ENCODE results near the gene MRPL21. TPM values are rescaled to one million over a fixed set of nuclear protein-coding genes. Genes with fewer than 3 reads are reported as not detected.
A peak's percentile ranks its signal among the peaks of the same experiment; 100 is the strongest.

MRPL21 gene
- total RNA-seq, 3 donors from 2014 or later, result 49.2 to 78.4 (median 72.6) TPM

- DNase-seq, result no peak
- intact Hi-C loops (cut with DNase I, micrococcal nuclease), result no loop called here
- TF ChIP-seq, protein P1, sequence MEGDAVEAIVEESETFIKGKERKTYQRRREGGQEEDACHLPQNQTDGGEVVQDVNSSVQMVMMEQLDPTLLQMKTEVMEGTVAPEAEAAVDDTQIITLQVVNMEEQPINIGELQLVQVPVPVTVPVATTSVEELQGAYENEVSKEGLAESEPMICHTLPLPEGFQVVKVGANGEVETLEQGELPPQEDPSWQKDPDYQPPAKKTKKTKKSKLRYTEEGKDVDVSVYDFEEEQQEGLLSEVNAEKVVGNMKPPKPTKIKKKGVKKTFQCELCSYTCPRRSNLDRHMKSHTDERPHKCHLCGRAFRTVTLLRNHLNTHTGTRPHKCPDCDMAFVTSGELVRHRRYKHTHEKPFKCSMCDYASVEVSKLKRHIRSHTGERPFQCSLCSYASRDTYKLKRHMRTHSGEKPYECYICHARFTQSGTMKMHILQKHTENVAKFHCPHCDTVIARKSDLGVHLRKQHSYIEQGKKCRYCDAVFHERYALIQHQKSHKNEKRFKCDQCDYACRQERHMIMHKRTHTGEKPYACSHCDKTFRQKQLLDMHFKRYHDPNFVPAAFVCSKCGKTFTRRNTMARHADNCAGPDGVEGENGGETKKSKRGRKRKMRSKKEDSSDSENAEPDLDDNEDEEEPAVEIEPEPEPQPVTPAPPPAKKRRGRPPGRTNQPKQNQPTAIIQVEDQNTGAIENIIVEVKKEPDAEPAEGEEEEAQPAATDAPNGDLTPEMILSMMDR (IDR thresholded peaks at IDR 0.05), result no peak
These were observed 44.9 kb upstream of the MRPL21 start for GRCh38 chr11:68948496-68948895.

DNA sequence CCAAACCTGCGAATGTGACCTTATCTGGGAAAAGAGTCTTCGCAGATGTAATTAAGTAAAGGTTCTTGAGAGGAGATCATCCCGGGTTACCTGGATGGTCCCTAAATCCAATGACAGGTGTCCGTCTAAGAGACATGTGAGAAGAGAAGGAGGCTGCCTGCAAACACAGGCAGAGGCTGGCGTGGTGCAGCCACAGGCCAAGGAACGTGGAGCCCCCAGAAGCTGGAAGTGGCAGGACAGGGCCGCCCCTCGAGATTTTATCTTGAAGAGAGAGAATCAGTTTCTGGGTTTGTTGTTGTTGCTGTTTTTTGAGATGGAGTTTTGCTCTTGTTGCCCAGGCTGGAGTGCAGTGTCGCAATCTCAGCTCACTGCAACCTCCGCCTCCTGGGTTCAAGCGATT, 43.5 kb upstream of the MRPL21 start:
- intact Hi-C loops (cut with DNase I, micrococcal nuclease), result no loop called here
- DNase-seq (no peak), ATAC-seq (no peak)
- no peaks in the 10 kb centered on the region for H3K9me3 ChIP-seq
- no peak overlapping the region for H3K4me3 ChIP-seq
- H3K36me3 ChIP-seq (ENCODE audit: low read depth), result no peaks in the 10 kb centered on the region
- H3K4me1 ChIP-seq (ENCODE audit: low read depth), result peaks cover 12% of the 10 kb centered on the region
- TF ChIP-seq, protein P1 (IDR thresholded peaks at IDR 0.05), result no peak

More at GRCh38 chr11:68948496-68948895, 44.9 kb upstream of the MRPL21 start:
- ATAC-seq, result no peak
- no peaks in the 10 kb centered on the region for H3K36me3 ChIP-seq (ENCODE audit: low read depth)
- peaks cover 3% of the 10 kb centered on the region for H3K4me1 ChIP-seq (ENCODE audit: low read depth)
- no peaks in the 10 kb centered on the region for H3K9me3 ChIP-seq
- H3K4me3 ChIP-seq, result no peak overlapping the region

GRCh38 chr11:68946416-68947090, 42.9 kb upstream of the MRPL21 start:
- ATAC-seq, result peak; percentile 47
- no peak for DNase-seq
- TF ChIP-seq, protein P1 (IDR thresholded peaks at IDR 0.05), result no peak
- intact Hi-C loops (cut with DNase I, micrococcal nuclease), result no loop called here
- no peaks in the 10 kb centered on the region for H3K36me3 ChIP-seq (ENCODE audit: low read depth)
- H3K4me3 ChIP-seq, result no peak overlapping the region
- no peaks in the 10 kb centered on the region for H3K9me3 ChIP-seq
- H3K4me1 ChIP-seq (ENCODE audit: low read depth), result peaks cover 12% of the 10 kb centered on the region

DNA sequence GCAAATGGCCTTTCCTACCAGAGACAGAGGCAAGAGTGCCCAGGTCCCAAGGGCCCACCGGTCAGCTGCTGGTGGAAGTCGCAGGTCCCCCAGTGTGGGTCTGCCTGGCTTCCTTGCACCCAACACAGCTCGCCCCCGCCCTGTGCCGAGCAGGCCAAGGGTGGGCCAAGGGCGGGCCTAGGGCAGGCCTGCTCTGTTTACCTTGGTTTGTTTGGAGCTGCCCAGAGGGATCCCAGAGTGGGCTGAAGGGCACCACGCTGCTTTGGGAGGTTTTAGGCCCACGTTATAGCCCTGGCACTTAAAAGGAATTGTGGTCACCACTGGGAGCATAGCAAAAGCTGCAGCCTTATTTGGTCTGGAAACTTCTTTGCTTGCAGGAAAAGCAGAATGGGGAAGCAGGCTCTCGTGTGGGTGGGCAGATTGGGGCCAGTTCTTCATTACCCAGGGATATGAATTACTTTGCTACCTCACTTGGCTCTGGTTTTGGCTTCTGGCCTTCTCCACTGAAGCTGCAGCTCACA, 39.2 kb upstream of the MRPL21 start:
- H3K4me3 ChIP-seq, result no peak overlapping the region
- H3K36me3 ChIP-seq (ENCODE audit: low read depth), result no peaks in the 10 kb centered on the region
- intact Hi-C loops (cut with DNase I, micrococcal nuclease), result no loop called here
- H3K4me1 ChIP-seq (ENCODE audit: low read depth), result peaks cover 12% of the 10 kb centered on the region
- TF ChIP-seq, protein P1 (IDR thresholded peaks at IDR 0.05), result no peak
- H3K9me3 ChIP-seq, result no peaks in the 10 kb centered on the region
- DNase-seq (peak in 1 of 3 donors; percentile 22), ATAC-seq (peak; percentile 30)

DNA sequence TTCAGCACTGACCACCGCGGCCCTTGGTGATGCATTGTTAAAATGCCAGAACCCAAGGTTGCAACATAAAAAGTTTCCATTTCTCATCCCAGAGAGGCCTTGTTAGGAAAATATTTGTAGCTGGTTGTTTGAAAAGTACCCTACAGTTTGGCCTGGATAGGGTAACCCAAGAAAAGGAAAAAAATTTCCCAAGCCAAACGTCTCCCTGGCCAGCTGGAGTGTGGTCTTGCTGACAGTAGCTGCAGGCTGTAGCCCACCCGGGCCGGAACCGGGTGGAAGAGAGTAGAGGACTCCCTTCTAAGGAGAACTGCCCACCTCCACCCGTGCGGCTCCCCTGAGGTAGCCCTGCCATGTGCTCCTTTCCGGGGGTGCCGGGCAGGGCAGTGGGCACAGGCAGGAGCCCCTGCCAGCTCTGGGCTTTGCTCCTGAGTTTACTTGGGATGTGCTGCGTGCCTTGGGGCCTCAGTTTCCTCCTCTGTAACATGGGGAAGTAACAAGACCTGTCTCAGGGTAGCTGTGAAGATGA, 38.5 kb upstream of the MRPL21 start:
- H3K9me3 ChIP-seq, result no peaks in the 10 kb centered on the region
- TF ChIP-seq, protein P1 (IDR thresholded peaks at IDR 0.05), result no peak
- DNase-seq (no peak), ATAC-seq (no peak)
- H3K36me3 ChIP-seq (ENCODE audit: low read depth), result no peaks in the 10 kb centered on the region
- no peak overlapping the region for H3K4me3 ChIP-seq
- intact Hi-C loops (cut with DNase I, micrococcal nuclease), result no loop called here
- H3K4me1 ChIP-seq (ENCODE audit: low read depth), result peaks cover 12% of the 10 kb centered on the region
